ENCODE data around the gene RPS15A. TPM values are rescaled to one million over a fixed set of nuclear protein-coding genes. Genes with fewer than 3 reads are reported as not detected.

The RPS15A gene
- total and polyA plus RNA-seq, 2 experiments from 2014 or later = 588 to 2,370 TPM

- Histone ChIP-seq H3K4me3 (no peak overlapping the region), H3K36me3 (replicated peaks; ENCODE audit: insufficient read depth, low read depth) (peaks cover 3% of the 10 kb centered on the region), H3K9me2 (replicated peaks; ENCODE audit: insufficient read depth) (no peaks in the 10 kb centered on the region), H4K20me1 (ENCODE audit: insufficient read depth, poor library complexity, severe bottlenecking) (no peaks in the 10 kb centered on the region), H3K27ac (no peak overlapping the region), H3K27me3 (no peaks in the 10 kb centered on the region), H3K4me2 (no peak overlapping the region), H3K9me3 (ENCODE audit: low read depth) (no peaks in the 10 kb centered on the region), H3K79me2 (no peaks in the 10 kb centered on the region), H2AFZ (no peak overlapping the region), H3K4me1 (ENCODE audit: insufficient read depth) (no peaks in the 10 kb centered on the region)
- TF ChIP-seq CTCF (IDR thresholded peaks at IDR 0.05; ENCODE audit: poor library complexity) = no peak
- no peak for TF ChIP-seq EZH2 (IDR thresholded peaks at IDR 0.05; ENCODE audit: borderline replicate concordance)
- no peak for TF ChIP-seq EZH2phosphoT487 (IDR thresholded peaks at IDR 0.05; ENCODE audit: low read depth, severe bottlenecking, unreplicated experiment)
- no peak for DNase-seq (ENCODE audit: low spot score)
- 96% methylated on average over 4 of the region's 4 CpGs for WGBS (ENCODE audit: low lambda C conversion rate, missing lambda C conversion rate)
Observed at GRCh38 chr16:18834864-18835263, 44.7 kb upstream of the RPS15A start.

GRCh38 chr16:18833707-18834505 lies 43.8 kb upstream of the RPS15A start:
- H3K27me3 ChIP-seq = no peaks in the 10 kb centered on the region
- no peak overlapping the region for H3K4me2 ChIP-seq
- H4K20me1 ChIP-seq (ENCODE audit: insufficient read depth, poor library complexity, severe bottlenecking) = no peaks in the 10 kb centered on the region
- TF ChIP-seq CTCF (IDR thresholded peaks at IDR 0.05; ENCODE audit: poor library complexity) = no peak
- no peak for TF ChIP-seq EZH2phosphoT487 (IDR thresholded peaks at IDR 0.05; ENCODE audit: low read depth, severe bottlenecking, unreplicated experiment)
- no peak for TF ChIP-seq EZH2 (IDR thresholded peaks at IDR 0.05; ENCODE audit: borderline replicate concordance)
- no peak overlapping the region for H3K27ac ChIP-seq
- no peaks in the 10 kb centered on the region for H3K9me3 ChIP-seq (ENCODE audit: low read depth)
- no peak overlapping the region for H3K4me3 ChIP-seq
- no peak overlapping the region for H2AFZ ChIP-seq
- no peaks in the 10 kb centered on the region for H3K79me2 ChIP-seq
- no peaks in the 10 kb centered on the region for H3K9me2 ChIP-seq (replicated peaks; ENCODE audit: insufficient read depth)
- 93% methylated on average over 9 of the region's 9 CpGs for WGBS (ENCODE audit: low lambda C conversion rate, missing lambda C conversion rate)
- peaks cover 12% of the 10 kb centered on the region for H3K36me3 ChIP-seq (replicated peaks; ENCODE audit: insufficient read depth, low read depth)
- H3K4me1 ChIP-seq (ENCODE audit: insufficient read depth) = no peaks in the 10 kb centered on the region
- DNase-seq (ENCODE audit: low spot score) = no peak

- Histone ChIP-seq H3K9me2 (replicated peaks; ENCODE audit: insufficient read depth) (no peaks in the 10 kb centered on the region), H3K27ac (no peak overlapping the region), H3K79me2 (no peaks in the 10 kb centered on the region), H3K4me3 (no peak overlapping the region), H3K4me2 (no peak overlapping the region), H3K9me3 (ENCODE audit: low read depth) (no peaks in the 10 kb centered on the region), H3K36me3 (replicated peaks; ENCODE audit: insufficient read depth, low read depth) (peaks cover 12% of the 10 kb centered on the region), H3K27me3 (no peaks in the 10 kb centered on the region), H3K4me1 (ENCODE audit: insufficient read depth) (no peaks in the 10 kb centered on the region), H4K20me1 (ENCODE audit: insufficient read depth, poor library complexity, severe bottlenecking) (no peaks in the 10 kb centered on the region), H2AFZ (no peak overlapping the region)
- DNase-seq (ENCODE audit: low spot score) = no peak
- WGBS (ENCODE audit: low lambda C conversion rate, missing lambda C conversion rate) = 93% methylated on average over 8 of the region's 8 CpGs
- TF ChIP-seq CTCF (IDR thresholded peaks at IDR 0.05; ENCODE audit: poor library complexity) (no peak), EZH2 (IDR thresholded peaks at IDR 0.05; ENCODE audit: borderline replicate concordance) (no peak), EZH2phosphoT487 (IDR thresholded peaks at IDR 0.05; ENCODE audit: low read depth, severe bottlenecking, unreplicated experiment) (no peak)
Observed at GRCh38 chr16:18832613-18833012, 42.5 kb upstream of the RPS15A start.
